ENCODE measurements around the gene HOXA5. TPM values are rescaled to one million over a fixed set of nuclear protein-coding genes. Genes with fewer than 3 reads are reported as not detected.

The HOXA5 gene
- total RNA-seq, 2 donors from 2014 or later: 0.14 TPM; not detected in 1

DNA sequence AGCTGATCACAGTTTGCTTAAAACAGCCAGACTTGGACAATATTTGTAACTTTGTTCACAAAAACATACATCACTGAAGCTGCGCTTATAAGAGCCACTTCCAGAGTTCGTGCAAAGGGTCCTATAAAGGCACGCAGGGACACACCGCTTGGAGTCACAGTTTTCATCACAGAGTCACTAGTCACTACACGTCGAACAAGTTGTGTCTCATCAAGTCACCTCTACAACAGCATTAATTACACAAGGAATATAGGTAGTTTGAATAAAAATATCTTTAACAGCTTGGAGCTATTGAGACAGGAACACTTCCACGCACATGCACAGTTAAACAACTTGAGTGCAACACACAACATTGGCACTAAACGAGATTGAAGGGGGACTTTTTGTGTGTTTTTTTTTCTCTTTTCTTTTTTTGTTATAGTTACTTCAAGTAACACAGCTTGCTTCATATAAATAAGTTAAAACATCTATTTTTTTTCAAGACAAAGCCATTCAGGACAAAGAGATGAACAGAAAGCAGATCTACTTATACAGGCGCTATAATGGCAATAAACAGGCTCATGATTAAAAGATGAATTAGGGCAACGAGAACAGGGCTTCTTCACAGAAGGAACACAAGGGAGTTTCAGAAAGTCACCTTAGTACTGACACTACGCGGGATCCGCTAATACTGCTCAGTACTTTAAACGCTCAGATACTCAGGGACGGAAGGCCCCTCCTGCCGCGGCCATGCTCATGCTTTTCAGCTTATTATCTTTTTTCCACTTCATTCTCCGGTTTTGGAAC is 2.2 kb downstream of the HOXA5 start:
- DNase-seq (no peak), ATAC-seq (replicated peaks in 1 of 2) (no peak)
- Mint-ChIP-seq H3K27ac (no peak overlapping the region), H3K27me3 (ENCODE audit: low read depth) (peaks cover 47% of the 10 kb centered on the region), H3K4me1 (ENCODE audit: low read depth) (peaks cover 1% of the 10 kb centered on the region), H3K9me3 (no peaks in the 10 kb centered on the region), H3K36me3 (ENCODE audit: insufficient read depth in 2 of 2) (no peaks in the 10 kb centered on the region), H3K4me3 (no peak overlapping the region)

DNA sequence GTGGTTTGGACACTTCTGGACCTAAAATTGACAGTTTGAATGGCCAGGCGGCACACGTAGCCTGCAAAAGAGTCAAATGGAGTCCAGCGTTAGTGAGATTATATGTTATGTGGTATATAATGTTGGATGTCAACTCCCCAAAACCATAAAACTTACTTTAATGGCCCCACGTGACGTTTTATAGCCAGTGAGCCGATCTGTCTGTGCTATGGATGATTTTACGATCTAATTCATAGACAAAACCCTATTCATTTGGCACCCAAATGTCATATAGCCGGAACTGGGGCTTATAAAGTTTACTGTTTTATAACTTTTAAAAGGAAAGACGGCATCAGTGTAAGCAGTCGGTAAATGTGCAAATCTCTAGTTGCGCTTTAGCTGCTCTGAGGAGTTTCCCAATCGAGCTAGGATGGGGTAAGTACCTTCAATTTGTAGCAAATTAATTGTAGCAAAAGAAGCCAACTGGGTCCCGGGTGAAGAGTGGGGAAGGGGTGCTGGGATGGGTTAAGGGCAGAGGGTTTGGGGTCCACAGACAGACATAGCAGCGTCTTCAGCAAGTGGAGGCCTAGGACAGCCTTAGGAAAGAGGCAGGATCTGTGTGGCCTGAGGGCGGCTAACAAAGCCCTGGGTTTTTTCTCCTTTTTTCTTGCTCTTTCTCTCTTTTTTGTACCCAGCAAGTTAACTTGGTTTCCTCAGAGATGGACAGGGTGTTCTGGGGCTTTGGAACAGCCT is 3.2 kb downstream of the HOXA5 start:
- H3K36me3 Mint-ChIP-seq (ENCODE audit: insufficient read depth in 2 of 2): peaks cover 0 to 2% of the 10 kb centered on the region in 2 donors
- H3K4me3 Mint-ChIP-seq: no peak overlapping the region
- no peak for ATAC-seq (replicated peaks in 1 of 2)
- no peaks in the 10 kb centered on the region for H3K9me3 Mint-ChIP-seq
- peaks cover 46% of the 10 kb centered on the region for H3K27me3 Mint-ChIP-seq (ENCODE audit: low read depth)
- H3K27ac Mint-ChIP-seq: no peak overlapping the region
- peaks cover 12% of the 10 kb centered on the region for H3K4me1 Mint-ChIP-seq (ENCODE audit: low read depth)
- no peak for DNase-seq

DNA sequence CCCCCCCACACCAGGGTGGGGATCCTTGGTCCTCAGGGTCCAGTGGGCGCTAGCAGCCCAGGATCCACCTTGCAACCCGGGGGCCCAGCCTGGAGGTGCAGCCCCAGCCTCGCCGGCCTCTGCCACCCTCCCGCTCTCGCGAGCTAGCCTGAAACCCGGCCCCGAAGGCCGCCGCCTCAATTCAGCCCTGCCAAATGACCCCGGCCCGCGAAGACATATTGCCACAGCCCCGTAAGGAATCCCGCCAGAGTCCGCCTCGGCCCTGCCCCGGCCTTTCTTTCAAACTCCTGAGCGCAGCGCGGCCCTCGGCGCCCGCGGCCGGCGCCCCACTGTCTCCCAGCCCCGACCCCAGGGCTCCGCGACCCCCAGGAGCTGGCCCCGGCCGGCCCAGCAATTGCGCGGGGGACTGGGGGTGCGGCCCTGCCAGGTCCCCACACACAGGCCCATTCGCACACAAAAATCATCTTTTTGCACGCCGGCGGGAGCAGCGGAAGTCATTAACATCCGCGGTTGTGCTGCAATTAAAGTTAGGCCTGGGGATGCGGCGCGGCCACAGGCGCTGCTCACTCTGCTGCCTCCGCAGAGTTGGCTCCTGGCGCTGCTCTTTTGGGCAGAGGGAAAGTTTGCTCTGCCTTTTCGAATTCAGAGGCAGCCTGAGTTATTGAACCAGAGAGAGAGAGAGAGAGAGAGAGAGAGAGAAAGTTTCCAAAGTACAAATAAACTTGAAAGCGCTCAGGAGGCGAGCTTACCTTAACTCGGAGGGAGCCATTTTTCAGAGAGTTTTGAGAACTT is 4.0 kb downstream of the HOXA5 start:
- Mint-ChIP-seq H3K27me3 (ENCODE audit: low read depth) (peaks cover 42% of the 10 kb centered on the region), H3K27ac (no peak overlapping the region), H3K36me3 (ENCODE audit: insufficient read depth in 2 of 2) (peaks cover 0 to 2% of the 10 kb centered on the region in 2 donors), H3K9me3 (no peaks in the 10 kb centered on the region), H3K4me1 (ENCODE audit: low read depth) (peaks cover 19% of the 10 kb centered on the region), H3K4me3 (no peak overlapping the region)
- no peak for DNase-seq
- no peak for ATAC-seq (replicated peaks in 1 of 2)

DNA sequence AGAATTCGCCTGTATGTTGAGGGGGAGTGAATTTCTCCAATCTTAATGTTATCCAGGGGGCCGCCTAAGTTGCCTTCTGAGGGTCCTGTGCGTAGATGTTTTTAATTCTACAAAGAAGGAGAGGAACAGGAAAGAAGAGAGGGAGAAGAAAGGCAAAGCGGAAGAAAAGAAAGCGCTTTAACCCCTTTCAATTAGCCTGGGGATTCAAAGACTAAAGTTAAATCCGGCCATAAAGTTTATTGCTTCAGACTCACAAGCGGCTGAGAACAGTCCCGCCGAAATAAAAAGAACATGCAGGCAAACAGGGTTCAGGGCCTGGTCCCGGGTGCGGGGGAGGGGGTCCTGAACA is 4.5 kb downstream of the HOXA5 start:
- Mint-ChIP-seq H3K27me3 (ENCODE audit: low read depth) (peaks cover 42% of the 10 kb centered on the region), H3K4me3 (no peak overlapping the region), H3K27ac (no peak overlapping the region), H3K36me3 (ENCODE audit: insufficient read depth in 2 of 2) (peaks cover 0 to 2% of the 10 kb centered on the region in 2 donors), H3K9me3 (no peaks in the 10 kb centered on the region), H3K4me1 (ENCODE audit: low read depth) (peaks cover 25% of the 10 kb centered on the region)
- no peak for ATAC-seq (replicated peaks in 1 of 2)
- no peak for DNase-seq

DNA sequence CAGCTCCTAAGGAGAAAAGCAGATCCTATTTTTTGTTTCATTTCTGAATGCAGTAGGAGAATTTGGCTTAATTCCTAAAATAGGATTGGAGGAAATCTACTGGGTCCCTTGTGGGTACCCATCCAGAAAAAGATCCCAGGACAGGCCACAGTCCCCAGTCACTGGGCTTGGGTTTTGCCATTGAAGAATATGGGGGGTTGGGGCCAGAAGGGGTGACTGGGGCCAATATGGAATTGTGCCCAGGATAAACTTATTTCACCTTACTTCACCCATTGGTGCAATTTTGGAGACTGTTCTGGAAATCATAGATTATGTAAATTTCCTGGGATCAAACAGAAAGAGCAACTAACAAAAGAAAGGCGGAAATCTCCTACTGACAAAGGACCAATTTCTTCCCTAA is 5.0 kb downstream of the HOXA5 start:
- H3K4me3 Mint-ChIP-seq: no peak overlapping the region
- ATAC-seq (replicated peaks in 1 of 2) (no peak), DNase-seq (no peak)
- H3K4me1 Mint-ChIP-seq (ENCODE audit: low read depth): peaks cover 30% of the 10 kb centered on the region
- peaks cover 42% of the 10 kb centered on the region for H3K27me3 Mint-ChIP-seq (ENCODE audit: low read depth)
- no peak overlapping the region for H3K27ac Mint-ChIP-seq
- H3K9me3 Mint-ChIP-seq: no peaks in the 10 kb centered on the region
- peaks cover 0 to 2% of the 10 kb centered on the region in 2 donors for H3K36me3 Mint-ChIP-seq (ENCODE audit: insufficient read depth in 2 of 2)

DNA sequence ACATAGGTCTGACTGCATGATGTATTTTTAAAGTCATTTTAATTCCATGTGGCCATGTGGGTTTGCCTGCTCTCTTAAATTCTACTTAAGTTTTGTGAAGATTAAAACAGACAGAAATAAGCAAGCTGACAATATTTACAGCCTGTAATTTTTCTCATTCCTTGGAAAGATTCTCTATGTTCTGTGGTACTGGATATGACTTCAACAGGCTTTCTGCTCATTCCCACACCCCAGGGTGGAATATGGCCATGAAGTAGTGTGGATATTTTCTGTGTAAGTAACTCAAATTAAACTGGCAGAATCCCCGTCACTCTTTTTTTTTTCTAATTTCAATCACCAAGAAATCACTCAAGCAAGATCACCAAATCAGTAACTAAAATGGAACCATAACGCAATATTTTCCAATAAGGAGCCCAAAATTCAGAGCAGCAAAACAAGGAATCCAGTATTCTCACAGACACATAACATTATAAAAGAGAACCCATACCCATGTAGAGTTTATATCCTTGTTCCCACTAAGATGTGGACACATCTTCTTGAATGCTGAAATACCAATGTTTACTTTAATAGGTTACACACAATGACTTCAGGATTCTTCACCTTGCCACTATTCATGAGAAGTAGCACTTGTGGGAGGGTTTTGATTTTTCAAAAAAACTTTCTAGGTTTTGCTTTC is 5.7 kb downstream of the HOXA5 start:
- Mint-ChIP-seq H3K27me3 (ENCODE audit: low read depth) (peaks cover 47% of the 10 kb centered on the region), H3K27ac (no peak overlapping the region), H3K4me3 (no peak overlapping the region), H3K4me1 (ENCODE audit: low read depth) (peaks cover 35% of the 10 kb centered on the region), H3K36me3 (ENCODE audit: insufficient read depth in 2 of 2) (peaks cover 0 to 2% of the 10 kb centered on the region in 2 donors), H3K9me3 (no peaks in the 10 kb centered on the region)
- ATAC-seq (replicated peaks in 1 of 2): no peak
- no peak for DNase-seq

DNA sequence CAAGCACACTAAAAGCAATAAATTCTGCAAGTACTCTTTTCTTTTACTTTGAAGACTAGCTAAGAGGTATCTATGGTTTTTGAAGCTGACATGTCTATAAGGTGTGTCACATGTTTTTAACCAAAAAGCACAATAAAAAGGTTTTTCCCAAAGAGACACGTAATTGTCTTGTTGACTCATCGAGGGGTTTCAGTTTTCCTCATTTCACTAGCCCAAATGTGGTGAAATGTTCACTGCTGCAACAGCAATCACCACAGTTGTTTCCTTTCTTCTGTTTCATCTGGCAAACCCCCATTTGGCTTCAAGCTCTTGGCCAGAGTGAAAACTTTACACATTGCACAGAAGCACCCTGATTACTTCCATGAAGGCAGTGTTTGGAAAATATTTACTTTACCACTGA is 9.1 kb downstream of the HOXA5 start:
- DNase-seq (peak; percentile 55 to 59), ATAC-seq (replicated peaks in 1 of 2) (peak; percentile 73 to 87)
- Mint-ChIP-seq H3K36me3 (ENCODE audit: insufficient read depth in 2 of 2) (peaks cover 0 to 3% of the 10 kb centered on the region in 2 donors), H3K9me3 (no peaks in the 10 kb centered on the region), H3K27ac (peak overlapping the region; percentile 84), H3K4me1 (ENCODE audit: low read depth) (peaks cover 48% of the 10 kb centered on the region), H3K27me3 (ENCODE audit: low read depth) (peaks cover 43% of the 10 kb centered on the region), H3K4me3 (peak overlapping the region; percentile 52 to 59)

DNA sequence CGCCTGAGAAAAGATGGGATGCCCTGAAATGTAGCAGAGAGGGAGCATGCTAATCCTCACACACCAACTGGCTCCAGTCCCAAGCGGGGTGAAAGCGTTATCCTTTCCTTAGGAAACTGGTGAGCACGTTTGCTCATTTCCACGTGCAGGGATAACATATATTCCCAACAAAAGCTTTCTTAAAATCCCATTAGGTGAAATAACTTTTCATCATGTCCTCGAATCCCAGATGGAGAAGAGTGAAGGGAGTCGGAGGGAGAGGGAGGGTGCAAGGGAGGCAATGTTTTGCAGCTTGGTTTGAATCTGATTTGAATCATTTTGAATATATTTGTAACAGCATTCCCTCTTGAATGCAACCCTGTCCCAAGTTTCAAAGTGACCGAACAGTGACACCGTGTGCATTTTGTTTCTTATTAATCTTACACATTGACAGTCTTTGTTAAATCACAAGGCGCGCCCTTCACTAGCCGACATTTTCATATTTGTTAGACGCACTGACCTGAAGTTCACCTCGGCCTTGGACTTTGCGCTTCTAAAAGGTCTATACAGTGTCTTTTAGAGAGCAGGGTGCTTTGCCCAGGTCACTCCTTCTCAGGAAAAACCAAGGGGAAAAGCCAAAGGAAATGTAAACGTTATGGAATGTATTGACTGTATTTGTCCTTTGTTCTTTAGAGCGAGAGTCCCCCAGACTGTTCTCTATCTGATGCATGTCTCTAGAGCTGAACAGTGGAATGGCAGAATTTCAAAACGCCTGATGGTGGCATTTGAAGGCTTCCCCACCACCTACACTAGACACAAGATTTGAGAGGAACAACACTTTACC is 9.9 kb downstream of the HOXA5 start:
- H3K27ac Mint-ChIP-seq: no peak overlapping the region
- H3K27me3 Mint-ChIP-seq (ENCODE audit: low read depth): peaks cover 51% of the 10 kb centered on the region
- peak in 1 of 2 donors; percentile 3 for ATAC-seq (replicated peaks in 1 of 2)

DNA sequence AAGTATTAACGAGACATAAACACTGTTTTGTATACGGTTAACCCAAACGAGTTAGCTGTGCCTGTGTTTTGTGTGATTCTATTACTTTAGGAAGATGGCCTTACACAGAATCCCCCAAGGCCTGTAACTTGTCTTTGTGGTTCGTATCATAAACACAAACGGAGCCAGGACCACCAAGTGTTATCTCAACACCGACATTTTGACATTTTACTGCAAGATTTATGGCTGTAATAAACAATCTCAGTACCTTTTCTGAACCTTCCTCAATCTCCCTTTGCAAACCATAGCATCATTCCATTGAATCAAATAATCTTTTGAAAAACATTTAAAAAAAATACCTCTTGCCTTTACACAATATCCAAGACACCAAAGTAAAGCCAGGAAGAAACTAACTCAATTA is 10.5 kb downstream of the HOXA5 start:
- Mint-ChIP-seq H3K27ac (no peak overlapping the region), H3K4me3 (no peak overlapping the region), H3K9me3 (no peaks in the 10 kb centered on the region), H3K4me1 (ENCODE audit: low read depth) (peaks cover 48% of the 10 kb centered on the region), H3K36me3 (ENCODE audit: insufficient read depth in 2 of 2) (peaks cover 0 to 3% of the 10 kb centered on the region in 2 donors), H3K27me3 (ENCODE audit: low read depth) (peaks cover 53% of the 10 kb centered on the region)
- ATAC-seq (replicated peaks in 1 of 2) (no peak), DNase-seq (no peak)

More for the DNA sequence above, 9.9 kb downstream of the HOXA5 start:
- H3K4me1 Mint-ChIP-seq (ENCODE audit: low read depth): peaks cover 48% of the 10 kb centered on the region
- peak overlapping the region; percentile 52 to 59 for H3K4me3 Mint-ChIP-seq
- DNase-seq: no peak
- H3K9me3 Mint-ChIP-seq: no peaks in the 10 kb centered on the region
- peaks cover 0 to 3% of the 10 kb centered on the region in 2 donors for H3K36me3 Mint-ChIP-seq (ENCODE audit: insufficient read depth in 2 of 2)

DNA sequence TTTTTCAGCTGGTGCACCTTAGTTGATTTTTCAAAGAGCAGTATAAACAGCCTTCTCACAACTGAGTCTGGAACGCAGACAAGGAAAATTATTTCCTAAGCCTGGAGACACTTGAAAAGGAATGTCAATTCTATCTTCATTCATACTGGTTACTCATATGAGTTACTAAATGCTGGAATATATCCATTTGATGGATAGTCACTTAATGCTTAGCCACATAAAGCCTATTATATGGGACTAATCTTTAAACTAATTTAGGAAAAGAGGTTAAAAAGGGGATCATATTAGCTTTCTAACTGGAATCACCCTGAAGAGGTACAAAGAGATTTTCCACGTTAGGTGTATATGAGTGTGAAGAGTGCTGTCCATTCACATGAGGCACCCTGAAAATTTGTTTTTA is 11.3 kb downstream of the HOXA5 start:
- no peak for ATAC-seq (replicated peaks in 1 of 2)
- H3K36me3 Mint-ChIP-seq (ENCODE audit: insufficient read depth in 2 of 2): peaks cover 0 to 3% of the 10 kb centered on the region in 2 donors
- peak overlapping the region in 1 of 2 donors; percentile 32 for H3K4me3 Mint-ChIP-seq
- H3K27me3 Mint-ChIP-seq (ENCODE audit: low read depth): peaks cover 53% of the 10 kb centered on the region
- no peaks in the 10 kb centered on the region for H3K9me3 Mint-ChIP-seq
- H3K27ac Mint-ChIP-seq: no peak overlapping the region
- no peak for DNase-seq
- peaks cover 48% of the 10 kb centered on the region for H3K4me1 Mint-ChIP-seq (ENCODE audit: low read depth)

DNA sequence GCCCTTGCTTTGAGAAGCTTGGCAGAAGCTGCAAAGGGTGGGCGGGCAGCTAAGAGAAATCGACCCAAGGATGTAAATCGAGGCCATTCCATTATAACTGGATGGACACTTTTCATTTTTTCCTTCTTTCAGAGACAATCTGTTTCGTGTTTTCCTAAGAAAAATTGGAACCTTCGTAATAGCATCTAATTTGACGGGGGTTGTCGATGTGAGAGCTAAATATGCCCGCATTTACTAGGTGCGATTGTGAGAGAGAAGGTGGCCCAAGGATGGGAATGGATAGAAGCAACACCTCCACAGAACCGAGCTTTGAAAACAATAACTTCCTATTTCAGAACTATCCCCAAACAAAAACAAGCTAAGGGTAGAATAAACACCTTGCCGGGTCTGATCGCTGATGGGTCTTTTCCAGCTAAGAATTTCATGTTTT is 12.1 kb downstream of the HOXA5 start:
- DNase-seq (no peak), ATAC-seq (replicated peaks in 1 of 2) (no peak)
- H3K4me3 Mint-ChIP-seq: peak overlapping the region; percentile 40 to 77
- no peak overlapping the region for H3K27ac Mint-ChIP-seq
- peaks cover 47% of the 10 kb centered on the region for H3K4me1 Mint-ChIP-seq (ENCODE audit: low read depth)
- no peaks in the 10 kb centered on the region for H3K9me3 Mint-ChIP-seq
- peaks cover 0 to 3% of the 10 kb centered on the region in 2 donors for H3K36me3 Mint-ChIP-seq (ENCODE audit: insufficient read depth in 2 of 2)
- peaks cover 55% of the 10 kb centered on the region for H3K27me3 Mint-ChIP-seq (ENCODE audit: low read depth)

All from activated T-cell treated with anti-CD3 and anti-CD28 coated beads, Interleukin-2, amount 50 U/mL, for 72 hours (primary cell).